Liver (tissue), 3 donors: Measurements from ENCODE around the gene SNCB.

Experiments
- CTCF ChIP-seq: fragments of 150-350 bp; IDR thresholded peaks from 2 replicates; pipeline ENCODE4 v1.5.1; 2017; ENCODE audit warnings: improper control_type of control experiment, low read depth, low read length; ENCODE audit not compliant: missing input control
- TAF1 ChIP-seq: conservative IDR thresholded peaks from 2 replicates; pipeline ENCODE4 v1.6.1; 2016; ENCODE audit warnings: antibody characterized with exemption, mild to moderate bottlenecking
- YY1 ChIP-seq: IDR thresholded peaks from 2 replicates; pipeline ENCODE4 v1.6.1; 2016; ENCODE audit warnings: antibody characterized with exemption, mild to moderate bottlenecking
- donor health status: healthy.
- donor health status: healthy.

- no peak for TF ChIP-seq CTCF
- no peak for TF ChIP-seq TAF1
- TF ChIP-seq YY1, result no peak
Measured at GRCh38 chr5:176646707-176647029, 16.3 kb upstream of the SNCB start.
